Measurements from ENCODE around the gene YY1.
"Not testable (repeated sequence)": the region's sequence is repeated elsewhere in the genome, so short reads cannot be mapped to it uniquely, and the experiment has no call there.

Gene YY1

GRCh38 chr14:100202712-100203111 is 36.2 kb upstream of the YY1 start:
- H3K4me2 ChIP-seq (ENCODE audit: low read depth, low read length, poor library complexity, severe bottlenecking), result no peak overlapping the region
- H3K27me3 ChIP-seq (ENCODE audit: insufficient read depth, low read length, poor library complexity, severe bottlenecking), result no peaks in the 10 kb centered on the region
- H3K9me2 ChIP-seq (replicated peaks; ENCODE audit: low read depth, low read length), result no peaks in the 10 kb centered on the region
- H4K20me1 ChIP-seq (ENCODE audit: insufficient read depth, low read length, poor library complexity, severe bottlenecking), result no peaks in the 10 kb centered on the region
- H3K36me3 ChIP-seq (ENCODE audit: insufficient read depth, low read length), result no peaks in the 10 kb centered on the region; the same call in 1 of the 2 replicates
- no peaks in the 10 kb centered on the region for H3K79me2 ChIP-seq (ENCODE audit: insufficient read depth, low read length)
- peaks cover 3% of the 10 kb centered on the region for H3K4me1 ChIP-seq (ENCODE audit: insufficient read depth, low read length, poor library complexity, severe bottlenecking)
- H3K9ac ChIP-seq (ENCODE audit: low read depth, low read length, poor library complexity, severe bottlenecking), result no peak overlapping the region
- no peaks in the 10 kb centered on the region for H3K9me3 ChIP-seq (ENCODE audit: insufficient read depth, low read depth, low read length)
- TF ChIP-seq EZH2phosphoT487 (IDR thresholded peaks at IDR 0.05; ENCODE audit: borderline replicate concordance) (no peak), CTCF (conservative IDR thresholded peaks at IDR 0.05; ENCODE audit: low read length) (no peak)
- H3K4me3 ChIP-seq (ENCODE audit: low read length, poor library complexity, severe bottlenecking), result no peak overlapping the region
- no peaks in the 10 kb centered on the region for H3F3A ChIP-seq (ENCODE audit: low read depth)
- H2AFZ ChIP-seq (ENCODE audit: low read length), result no peak overlapping the region

GRCh38 chr14:100203146-100203545 is 35.8 kb upstream of the YY1 start:
- no peaks in the 10 kb centered on the region for H3K9me2 ChIP-seq (replicated peaks; ENCODE audit: low read depth, low read length)
- H3K36me3 ChIP-seq (ENCODE audit: insufficient read depth, low read length), result no peaks in the 10 kb centered on the region; the same call in 1 of the 2 replicates
- H3K9ac ChIP-seq (ENCODE audit: low read depth, low read length, poor library complexity, severe bottlenecking), result no peak overlapping the region
- no peak overlapping the region for H3K4me3 ChIP-seq (ENCODE audit: low read length, poor library complexity, severe bottlenecking)
- no peaks in the 10 kb centered on the region for H3F3A ChIP-seq (ENCODE audit: low read depth)
- H3K9me3 ChIP-seq (ENCODE audit: insufficient read depth, low read depth, low read length), result no peaks in the 10 kb centered on the region
- no peak overlapping the region for H2AFZ ChIP-seq (ENCODE audit: low read length)
- TF ChIP-seq CTCF (conservative IDR thresholded peaks at IDR 0.05; ENCODE audit: low read length), result no peak
- TF ChIP-seq EZH2phosphoT487 (IDR thresholded peaks at IDR 0.05; ENCODE audit: borderline replicate concordance), result no peak
- no peaks in the 10 kb centered on the region for H3K79me2 ChIP-seq (ENCODE audit: insufficient read depth, low read length)
- peaks cover 3% of the 10 kb centered on the region for H3K4me1 ChIP-seq (ENCODE audit: insufficient read depth, low read length, poor library complexity, severe bottlenecking)
- H4K20me1 ChIP-seq (ENCODE audit: insufficient read depth, low read length, poor library complexity, severe bottlenecking), result no peaks in the 10 kb centered on the region
- no peak overlapping the region for H3K4me2 ChIP-seq (ENCODE audit: low read depth, low read length, poor library complexity, severe bottlenecking)
- H3K27me3 ChIP-seq (ENCODE audit: insufficient read depth, low read length, poor library complexity, severe bottlenecking), result no peaks in the 10 kb centered on the region

- no peaks in the 10 kb centered on the region; the same call in 1 of the 2 replicates for H3K36me3 ChIP-seq (ENCODE audit: insufficient read depth, low read length)
- H3K4me3 ChIP-seq (ENCODE audit: low read length, poor library complexity, severe bottlenecking), result no peak overlapping the region
- H3K79me2 ChIP-seq (ENCODE audit: insufficient read depth, low read length), result no peaks in the 10 kb centered on the region
- no peaks in the 10 kb centered on the region for H3F3A ChIP-seq (ENCODE audit: low read depth)
- no peaks in the 10 kb centered on the region for H4K20me1 ChIP-seq (ENCODE audit: insufficient read depth, low read length, poor library complexity, severe bottlenecking)
- H3K27me3 ChIP-seq (ENCODE audit: insufficient read depth, low read length, poor library complexity, severe bottlenecking), result no peaks in the 10 kb centered on the region
- H3K4me2 ChIP-seq (ENCODE audit: low read depth, low read length, poor library complexity, severe bottlenecking), result no peak overlapping the region
- no peak overlapping the region for H2AFZ ChIP-seq (ENCODE audit: low read length)
- H3K9me3 ChIP-seq (ENCODE audit: insufficient read depth, low read depth, low read length), result no peaks in the 10 kb centered on the region
- H3K9ac ChIP-seq (ENCODE audit: low read depth, low read length, poor library complexity, severe bottlenecking), result no peak overlapping the region
- no peaks in the 10 kb centered on the region for H3K9me2 ChIP-seq (replicated peaks; ENCODE audit: low read depth, low read length)
- TF ChIP-seq CTCF (conservative IDR thresholded peaks at IDR 0.05; ENCODE audit: low read length) (no peak), EZH2phosphoT487 (IDR thresholded peaks at IDR 0.05; ENCODE audit: borderline replicate concordance) (no peak)
- H3K4me1 ChIP-seq (ENCODE audit: insufficient read depth, low read length, poor library complexity, severe bottlenecking), result peaks cover 3% of the 10 kb centered on the region
Measured at GRCh38 chr14:100203962-100204834, 34.7 kb upstream of the YY1 start.

GRCh38 chr14:100204835-100205167 is 34.1 kb upstream of the YY1 start:
- H3K4me2 ChIP-seq (ENCODE audit: low read depth, low read length, poor library complexity, severe bottlenecking), result not testable (repeated sequence)

GRCh38 chr14:100207588-100207987 is 31.4 kb upstream of the YY1 start:
- H3K27me3 ChIP-seq (ENCODE audit: insufficient read depth, low read length, poor library complexity, severe bottlenecking); H3K36me3 ChIP-seq (ENCODE audit: insufficient read depth, low read length); H3K4me3 ChIP-seq (ENCODE audit: low read length, poor library complexity, severe bottlenecking); H3K4me1 ChIP-seq (ENCODE audit: insufficient read depth, low read length, poor library complexity, severe bottlenecking); H2AFZ ChIP-seq (ENCODE audit: low read length); H3F3A ChIP-seq (ENCODE audit: low read depth); H3K9me3 ChIP-seq (ENCODE audit: insufficient read depth, low read depth, low read length); H3K9ac ChIP-seq (ENCODE audit: low read depth, low read length, poor library complexity, severe bottlenecking); H4K20me1 ChIP-seq (ENCODE audit: insufficient read depth, low read length, poor library complexity, severe bottlenecking); H3K4me2 ChIP-seq (ENCODE audit: low read depth, low read length, poor library complexity, severe bottlenecking); H3K9me2 ChIP-seq (replicated peaks; ENCODE audit: low read depth, low read length): not testable (repeated sequence)
- H3K79me2 ChIP-seq (ENCODE audit: insufficient read depth, low read length), result peaks cover 12% of the 10 kb centered on the region

More at GRCh38 chr14:100204835-100205167, 34.1 kb upstream of the YY1 start:
- not testable (repeated sequence) for H3K27me3 ChIP-seq (ENCODE audit: insufficient read depth, low read length, poor library complexity, severe bottlenecking); H3K79me2 ChIP-seq (ENCODE audit: insufficient read depth, low read length); H3K9me2 ChIP-seq (replicated peaks; ENCODE audit: low read depth, low read length); H2AFZ ChIP-seq (ENCODE audit: low read length); H3F3A ChIP-seq (ENCODE audit: low read depth); H3K36me3 ChIP-seq (ENCODE audit: insufficient read depth, low read length); H3K4me3 ChIP-seq (ENCODE audit: low read length, poor library complexity, severe bottlenecking); H4K20me1 ChIP-seq (ENCODE audit: insufficient read depth, low read length, poor library complexity, severe bottlenecking); H3K9me3 ChIP-seq (ENCODE audit: insufficient read depth, low read depth, low read length); H3K4me1 ChIP-seq (ENCODE audit: insufficient read depth, low read length, poor library complexity, severe bottlenecking); H3K9ac ChIP-seq (ENCODE audit: low read depth, low read length, poor library complexity, severe bottlenecking)

Measured in Loucy (cell line).